Ishikawa (cell line): ENCODE measurements around the gene ZHX3.

Experiments used
- CREB1 ChIP-seq: IDR thresholded peaks from 2 replicates; pipeline ENCODE4 v1.6.1; 2012; ENCODE audit warnings: low read depth
- EGR1 ChIP-seq: IDR thresholded peaks from 2 replicates; pipeline ENCODE4 v1.6.1; 2012
- FOXM1 ChIP-seq: IDR thresholded peaks from 2 replicates; pipeline ENCODE4 v1.6.1; 2012; ENCODE audit warnings: low read depth, borderline replicate concordance
- MAX ChIP-seq: IDR thresholded peaks from 2 replicates; pipeline ENCODE4 v1.6.1; 2012
- NFIC ChIP-seq: IDR thresholded peaks from 2 replicates; pipeline ENCODE4 v1.6.1; 2012
- RAD21 ChIP-seq: IDR thresholded peaks from 2 replicates; pipeline ENCODE4 v1.6.1; 2012; ENCODE audit warnings: low read depth
- TAF1 ChIP-seq: IDR thresholded peaks from 2 replicates; pipeline ENCODE4 v1.6.1; 2012; ENCODE audit warnings: low read depth, mild to moderate bottlenecking
- TEAD4 ChIP-seq: IDR thresholded peaks from 2 replicates; pipeline ENCODE4 v1.6.1; 2012
- TF ChIP-seq, protein P1 (sequence below): IDR thresholded peaks from 2 replicates; pipeline ENCODE4 v1.6.1; 2012; ENCODE audit warnings: low read depth, mild to moderate bottlenecking
- TF ChIP-seq, protein P2 (sequence below): IDR thresholded peaks from 2 replicates; pipeline ENCODE4 v1.6.1; 2012

DNA sequence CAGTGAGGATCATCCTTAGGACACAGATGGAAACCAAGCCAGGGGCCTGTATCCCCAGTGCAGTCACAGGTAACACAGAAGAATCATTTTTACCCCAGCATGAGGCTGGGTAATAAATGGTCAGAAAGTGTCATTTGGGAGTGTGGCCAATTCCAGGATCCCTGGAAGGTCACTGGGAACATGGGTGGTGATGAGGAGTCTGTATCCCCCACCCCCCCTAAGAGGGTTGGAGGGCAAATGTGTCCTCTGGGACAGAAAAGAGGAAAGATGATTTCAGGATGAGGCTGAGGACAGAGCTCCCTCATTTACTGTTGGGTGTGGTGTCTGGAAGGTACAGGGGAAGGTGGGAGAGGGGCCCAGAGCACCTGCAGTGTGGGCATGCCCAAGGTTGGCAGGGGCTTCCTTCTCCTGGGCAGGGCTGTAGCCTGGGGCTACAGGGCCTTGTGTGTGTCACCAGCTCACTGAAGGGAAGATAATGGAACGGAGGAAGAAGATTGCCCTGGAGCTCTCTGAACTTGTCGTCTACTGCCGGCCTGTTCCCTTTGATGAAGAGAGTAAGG is 145.7 kb downstream of the ZHX3 start:
- TF ChIP-seq RAD21 = no peak
- no peak for TF ChIP-seq CREB1
- TF ChIP-seq NFIC = no peak
- no peak for TF ChIP-seq TEAD4
- no peak for TF ChIP-seq FOXM1
- TF ChIP-seq, protein P1, sequence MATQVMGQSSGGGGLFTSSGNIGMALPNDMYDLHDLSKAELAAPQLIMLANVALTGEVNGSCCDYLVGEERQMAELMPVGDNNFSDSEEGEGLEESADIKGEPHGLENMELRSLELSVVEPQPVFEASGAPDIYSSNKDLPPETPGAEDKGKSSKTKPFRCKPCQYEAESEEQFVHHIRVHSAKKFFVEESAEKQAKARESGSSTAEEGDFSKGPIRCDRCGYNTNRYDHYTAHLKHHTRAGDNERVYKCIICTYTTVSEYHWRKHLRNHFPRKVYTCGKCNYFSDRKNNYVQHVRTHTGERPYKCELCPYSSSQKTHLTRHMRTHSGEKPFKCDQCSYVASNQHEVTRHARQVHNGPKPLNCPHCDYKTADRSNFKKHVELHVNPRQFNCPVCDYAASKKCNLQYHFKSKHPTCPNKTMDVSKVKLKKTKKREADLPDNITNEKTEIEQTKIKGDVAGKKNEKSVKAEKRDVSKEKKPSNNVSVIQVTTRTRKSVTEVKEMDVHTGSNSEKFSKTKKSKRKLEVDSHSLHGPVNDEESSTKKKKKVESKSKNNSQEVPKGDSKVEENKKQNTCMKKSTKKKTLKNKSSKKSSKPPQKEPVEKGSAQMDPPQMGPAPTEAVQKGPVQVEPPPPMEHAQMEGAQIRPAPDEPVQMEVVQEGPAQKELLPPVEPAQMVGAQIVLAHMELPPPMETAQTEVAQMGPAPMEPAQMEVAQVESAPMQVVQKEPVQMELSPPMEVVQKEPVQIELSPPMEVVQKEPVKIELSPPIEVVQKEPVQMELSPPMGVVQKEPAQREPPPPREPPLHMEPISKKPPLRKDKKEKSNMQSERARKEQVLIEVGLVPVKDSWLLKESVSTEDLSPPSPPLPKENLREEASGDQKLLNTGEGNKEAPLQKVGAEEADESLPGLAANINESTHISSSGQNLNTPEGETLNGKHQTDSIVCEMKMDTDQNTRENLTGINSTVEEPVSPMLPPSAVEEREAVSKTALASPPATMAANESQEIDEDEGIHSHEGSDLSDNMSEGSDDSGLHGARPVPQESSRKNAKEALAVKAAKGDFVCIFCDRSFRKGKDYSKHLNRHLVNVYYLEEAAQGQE = no peak
- TF ChIP-seq TAF1 = no peak
- TF ChIP-seq MAX = no peak
- TF ChIP-seq, protein P2, sequence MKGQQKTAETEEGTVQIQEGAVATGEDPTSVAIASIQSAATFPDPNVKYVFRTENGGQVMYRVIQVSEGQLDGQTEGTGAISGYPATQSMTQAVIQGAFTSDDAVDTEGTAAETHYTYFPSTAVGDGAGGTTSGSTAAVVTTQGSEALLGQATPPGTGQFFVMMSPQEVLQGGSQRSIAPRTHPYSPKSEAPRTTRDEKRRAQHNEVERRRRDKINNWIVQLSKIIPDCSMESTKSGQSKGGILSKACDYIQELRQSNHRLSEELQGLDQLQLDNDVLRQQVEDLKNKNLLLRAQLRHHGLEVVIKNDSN = no peak
- TF ChIP-seq EGR1 = no peak
